ENCODE measurements around the gene C1QTNF5. TPM values are rescaled to one million over a fixed set of nuclear protein-coding genes. Genes with fewer than 3 reads are reported as not detected.

Gene C1QTNF5
- total and polyA plus RNA-seq, 3 experiments from 2014 or later = not detected

DNA sequence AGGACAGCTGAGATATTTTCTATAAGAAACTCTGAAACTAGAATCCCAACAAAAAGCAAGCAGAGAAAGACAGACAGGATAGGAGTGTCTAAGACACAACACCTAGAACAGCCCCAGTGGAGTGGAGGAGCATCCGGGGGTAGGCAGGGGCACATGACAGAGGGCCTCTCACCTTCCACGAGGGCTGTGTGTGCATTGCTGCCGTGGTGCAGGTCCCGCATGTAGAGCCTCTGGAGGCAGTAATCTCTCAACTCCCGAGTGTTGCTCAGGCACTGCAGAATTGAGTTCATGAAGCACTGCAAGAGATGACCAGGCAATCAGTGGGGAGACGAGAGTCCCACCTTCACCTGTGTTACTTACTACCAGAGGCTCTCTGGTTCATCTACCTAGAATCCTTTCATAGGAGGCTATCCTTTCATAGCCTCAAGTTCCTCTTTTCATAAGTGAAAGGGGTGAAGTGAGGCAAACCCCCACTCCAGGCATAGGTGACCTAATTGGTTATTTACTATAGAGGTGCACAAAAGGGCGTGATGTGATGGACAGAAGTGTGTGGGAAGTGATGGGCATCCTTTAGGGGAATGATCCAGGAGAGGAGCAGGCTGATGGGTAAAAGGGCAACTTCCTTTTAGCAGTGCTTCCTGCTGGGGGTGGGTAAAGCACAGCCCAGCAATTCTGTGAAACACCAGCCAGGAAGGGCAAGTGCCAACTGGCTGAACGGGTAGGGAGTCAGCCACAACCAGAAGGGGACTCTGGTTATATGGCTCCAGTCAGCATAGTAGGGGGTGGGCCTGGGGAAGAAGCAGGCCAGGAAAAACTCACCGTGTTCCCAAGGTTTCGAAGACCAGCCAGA is 18.9 kb upstream of the C1QTNF5 start:
- Mint-ChIP-seq H3K4me3 (no peak overlapping the region), H3K9me3 (no peaks in the 10 kb centered on the region), H3K27ac (peak overlapping the region in 2 of 8 donors; percentile 11 to 14), H3K36me3 (no peaks in the 10 kb centered on the region), H3K4me1 (peaks cover 12 to 18% (median 15%) of the 10 kb centered on the region in 3 donors), H3K27me3 (peaks cover 15 to 39% of the 10 kb centered on the region in 2 donors)
- Histone ChIP-seq H3K9me3 (ENCODE audit: low read length) (no peaks in the 10 kb centered on the region), H3K36me3 (ENCODE audit: insufficient read depth, low read length) (no peaks in the 10 kb centered on the region), H3K27me3 (ENCODE audit: insufficient read depth, low read length, poor library complexity, severe bottlenecking) (peaks cover 20% of the 10 kb centered on the region), H3K27ac (ENCODE audit: low read depth, low read length) (no peak overlapping the region), H3K4me3 (ENCODE audit: low read length) (no peak overlapping the region), H3K4me1 (ENCODE audit: insufficient read depth, low read length) (peaks cover 4% of the 10 kb centered on the region)
- ChIA-PET POLR2A (no interaction called here), CTCF (interaction anchor here (4.7 to 5.5 kb wide), 2 partner anchors 15 to 20 kb away, joined by 26 to 145 read pairs; partner anchors contain the start of gene USP2)
- no peak for DNase-seq

DNA sequence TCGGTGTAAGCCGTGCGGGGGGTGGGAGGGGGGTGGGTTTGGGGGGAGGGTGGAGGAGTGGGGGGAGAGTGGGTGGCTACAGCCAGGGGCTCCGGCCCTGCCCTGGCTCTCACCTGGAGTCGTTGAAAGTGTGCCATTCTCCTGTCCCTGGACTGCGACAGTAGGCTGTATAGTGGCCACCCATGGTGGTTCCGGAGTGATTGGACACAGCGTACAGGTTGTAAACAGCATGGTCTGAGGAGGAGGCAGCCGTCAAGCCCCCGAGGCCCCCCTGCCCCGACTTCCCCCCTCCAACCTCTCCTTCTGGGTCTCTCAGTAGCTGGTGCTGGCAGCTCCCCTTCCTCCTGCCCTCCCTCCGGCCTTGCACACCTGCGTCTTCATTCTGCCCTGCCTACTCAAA is 16.4 kb upstream of the C1QTNF5 start:
- H3K4me1 Mint-ChIP-seq = peaks cover 6 to 9% (median 8%) of the 10 kb centered on the region in 3 donors

DNA sequence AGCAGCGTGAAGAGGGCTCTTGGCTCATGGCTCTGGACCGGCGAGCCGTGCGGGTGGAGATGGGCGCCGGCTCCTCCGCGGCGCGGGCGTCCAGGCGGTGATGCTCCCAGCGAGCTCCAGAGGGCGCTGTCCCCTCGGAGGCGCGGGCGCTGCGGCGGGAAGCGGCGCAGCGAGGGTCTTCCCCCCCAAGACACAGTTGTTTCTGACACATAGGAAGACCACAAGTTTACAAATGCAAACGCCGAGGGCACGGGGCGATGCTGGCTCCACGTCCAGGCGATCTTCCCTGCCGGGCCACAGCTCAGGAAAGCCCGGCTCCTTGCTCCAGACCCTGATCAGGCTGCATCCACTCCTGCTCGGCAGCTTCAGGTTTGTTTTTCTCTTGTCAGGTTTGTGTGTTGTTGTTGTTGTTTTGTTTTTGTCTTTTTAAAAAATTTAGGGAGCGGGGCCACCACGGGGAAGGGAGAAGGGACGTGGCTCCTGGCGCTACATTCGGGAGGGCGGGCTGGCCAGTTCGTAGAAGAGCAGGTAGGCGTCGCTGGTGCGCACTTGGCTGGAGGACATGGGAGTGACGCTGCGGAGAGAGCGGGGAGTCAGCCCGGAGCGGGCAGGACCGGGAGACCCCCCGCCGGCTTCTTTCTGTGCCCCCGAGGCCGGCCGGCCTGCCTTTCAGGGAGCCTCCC is 15.8 kb upstream of the C1QTNF5 start:
- Mint-ChIP-seq H3K27me3 (peaks cover 15 to 40% of the 10 kb centered on the region in 2 donors), H3K4me1 (peaks cover 6 to 9% (median 8%) of the 10 kb centered on the region in 3 donors), H3K27ac (peak overlapping the region in 7 of 8 donors; percentile 43 to 95 (median 74)), H3K4me3 (peak overlapping the region; percentile 82 to 95 (median 88)), H3K9me3 (no peaks in the 10 kb centered on the region), H3K36me3 (no peaks in the 10 kb centered on the region)
- Histone ChIP-seq H3K9me3 (ENCODE audit: low read length) (no peaks in the 10 kb centered on the region), H3K36me3 (ENCODE audit: insufficient read depth, low read length) (no peaks in the 10 kb centered on the region), H3K4me3 (ENCODE audit: low read length) (peak overlapping the region; percentile 80), H3K4me1 (ENCODE audit: insufficient read depth, low read length) (no peaks in the 10 kb centered on the region), H3K27me3 (ENCODE audit: insufficient read depth, low read length, poor library complexity, severe bottlenecking) (no peaks in the 10 kb centered on the region), H3K27ac (ENCODE audit: low read depth, low read length) (peak overlapping the region; percentile 62)
- peak; percentile 61 to 81 (median 67) for DNase-seq
- POLR2A ChIA-PET = interaction anchor here (1.2 to 1.6 kb wide), 3 partner anchors 18 to 118 kb away, joined by 3 to 5 read pairs (median 4); partner anchors contain the start of gene USP2
- CTCF ChIA-PET = interaction anchor here (0.6 to 4.7 kb wide), 21 partner anchors 8 to 373 kb away, joined by 3 to 145 read pairs (median 6); partner anchors contain the start of genes CBL, MFRP, NECTIN1 and USP2

More for the DNA sequence above, 16.4 kb upstream of the C1QTNF5 start:
- Mint-ChIP-seq H3K4me3 (peak overlapping the region in 6 of 7 donors; percentile 11 to 85 (median 64)), H3K27ac (peak overlapping the region in 3 of 8 donors; percentile 9 to 39 (median 12)), H3K9me3 (no peaks in the 10 kb centered on the region), H3K27me3 (peaks cover 12 to 35% of the 10 kb centered on the region in 2 donors), H3K36me3 (no peaks in the 10 kb centered on the region)
- no peaks in the 10 kb centered on the region for H3K27me3 ChIP-seq (ENCODE audit: insufficient read depth, low read length, poor library complexity, severe bottlenecking)
- no peaks in the 10 kb centered on the region for H3K9me3 ChIP-seq (ENCODE audit: low read length)
- H3K27ac ChIP-seq (ENCODE audit: low read depth, low read length) = no peak overlapping the region
- CTCF ChIA-PET = interaction anchor here (1.2 to 4.7 kb wide), 11 partner anchors 8 to 119 kb away, joined by 6 to 145 read pairs (median 13); partner anchors contain the start of genes MFRP and USP2
- DNase-seq = no peak
- no peak overlapping the region for H3K4me3 ChIP-seq (ENCODE audit: low read length)
- no peaks in the 10 kb centered on the region for H3K36me3 ChIP-seq (ENCODE audit: insufficient read depth, low read length)
- POLR2A ChIA-PET = interaction anchor here (0.6 to 1.6 kb wide), 3 partner anchors 23 to 118 kb away, joined by 4 to 5 read pairs (median 4); partner anchors contain the start of gene USP2
- H3K4me1 ChIP-seq (ENCODE audit: insufficient read depth, low read length) = no peaks in the 10 kb centered on the region

DNA sequence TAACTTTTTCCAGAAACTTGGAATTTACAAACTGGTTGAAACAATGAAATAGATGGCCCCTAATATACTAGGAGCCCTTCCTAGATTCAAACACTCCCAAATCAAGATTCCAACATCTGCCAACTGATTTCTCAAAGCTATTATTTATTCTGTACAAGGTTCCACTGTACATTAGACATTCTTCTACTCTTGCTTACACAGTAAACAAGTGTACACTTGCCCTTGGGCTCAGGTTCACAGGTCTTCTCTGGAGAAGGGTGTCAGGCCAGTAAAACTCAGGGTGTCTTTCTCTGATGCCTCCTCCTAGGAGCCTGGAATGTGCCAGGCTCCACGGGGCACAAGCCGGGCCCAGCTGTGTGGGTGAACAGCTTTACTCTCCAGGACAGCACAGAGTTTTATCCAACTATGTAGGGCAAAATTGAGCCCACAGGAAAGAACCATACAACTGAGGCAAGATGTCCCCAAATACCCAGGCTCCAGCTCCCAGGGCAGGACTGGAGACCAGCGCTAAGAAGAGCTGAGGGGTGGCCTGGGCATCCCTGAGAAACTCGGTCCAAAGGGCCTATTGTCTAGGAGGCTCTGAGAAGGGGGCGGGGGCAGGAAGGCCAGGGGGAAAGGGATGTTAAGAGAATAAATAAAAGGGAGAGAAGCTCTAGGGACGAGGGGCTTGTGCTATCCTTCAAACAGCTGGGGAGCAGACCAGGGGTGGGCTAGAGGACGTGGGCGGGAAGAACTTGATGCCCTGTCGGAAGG is 14.6 kb upstream of the C1QTNF5 start:
- H3K27me3 Mint-ChIP-seq = peaks cover 17 to 42% of the 10 kb centered on the region in 2 donors

DNA sequence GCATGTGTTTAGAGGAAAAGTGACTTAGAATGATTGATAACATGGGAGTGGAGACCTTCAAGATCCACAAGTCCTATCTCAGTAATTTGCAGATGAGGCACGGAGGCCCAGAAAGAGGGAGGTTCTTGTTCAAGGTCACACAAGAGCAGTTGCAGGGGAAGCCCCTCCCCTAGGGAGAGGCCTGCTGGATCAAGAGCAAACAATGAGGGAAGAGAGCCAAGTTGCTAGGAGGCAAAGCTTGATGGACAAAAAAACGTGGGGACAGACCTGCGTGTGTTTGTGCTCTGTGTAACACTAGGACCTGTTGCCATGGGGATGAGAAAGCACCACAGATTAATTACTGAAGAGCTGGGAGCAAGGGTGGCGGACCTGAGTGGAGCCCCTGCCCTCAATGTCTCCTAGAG is 12.2 kb upstream of the C1QTNF5 start:
- Histone ChIP-seq H3K27me3 (ENCODE audit: insufficient read depth, low read length, poor library complexity, severe bottlenecking) (no peaks in the 10 kb centered on the region), H3K36me3 (ENCODE audit: insufficient read depth, low read length) (no peaks in the 10 kb centered on the region), H3K27ac (ENCODE audit: low read depth, low read length) (no peak overlapping the region), H3K4me1 (ENCODE audit: insufficient read depth, low read length) (no peaks in the 10 kb centered on the region), H3K9me3 (ENCODE audit: low read length) (no peaks in the 10 kb centered on the region), H3K4me3 (ENCODE audit: low read length) (no peak overlapping the region)
- CTCF ChIA-PET = interaction anchor here (1.1 to 2.1 kb wide), 4 partner anchors 14 to 29 kb away, joined by 3 to 6 read pairs (median 4); partner anchors contain the start of gene USP2
- POLR2A ChIA-PET = no interaction called here
- Mint-ChIP-seq H3K9me3 (no peaks in the 10 kb centered on the region), H3K27me3 (peaks cover 19 to 42% of the 10 kb centered on the region in 2 donors), H3K27ac (no peak overlapping the region), H3K4me1 (peaks cover 11 to 16% (median 13%) of the 10 kb centered on the region in 3 donors), H3K4me3 (peak overlapping the region in 1 of 7 donors; percentile 36), H3K36me3 (no peaks in the 10 kb centered on the region)
- DNase-seq = no peak

More for the DNA sequence above, 14.6 kb upstream of the C1QTNF5 start:
- Histone ChIP-seq H3K4me3 (ENCODE audit: low read length) (no peak overlapping the region), H3K9me3 (ENCODE audit: low read length) (no peaks in the 10 kb centered on the region), H3K27ac (ENCODE audit: low read depth, low read length) (no peak overlapping the region), H3K27me3 (ENCODE audit: insufficient read depth, low read length, poor library complexity, severe bottlenecking) (no peaks in the 10 kb centered on the region), H3K36me3 (ENCODE audit: insufficient read depth, low read length) (no peaks in the 10 kb centered on the region), H3K4me1 (ENCODE audit: insufficient read depth, low read length) (no peaks in the 10 kb centered on the region)
- H3K4me3 Mint-ChIP-seq = peak overlapping the region in 6 of 7 donors; percentile 17 to 94 (median 59)
- peaks cover 7 to 11% (median 11%) of the 10 kb centered on the region in 3 donors for H3K4me1 Mint-ChIP-seq
- CTCF ChIA-PET = interaction anchor here (0.8 to 4.7 kb wide), 12 partner anchors 9 to 374 kb away, joined by 3 to 145 read pairs (median 12); partner anchors contain the start of genes NECTIN1 and USP2
- POLR2A ChIA-PET = interaction anchor here (1.3 kb wide), 1 partner anchor 17 kb away, joined by 3 read pairs; no protein-coding TSS in a partner anchor
- no peaks in the 10 kb centered on the region for H3K36me3 Mint-ChIP-seq
- DNase-seq = no peak
- no peaks in the 10 kb centered on the region for H3K9me3 Mint-ChIP-seq
- no peak overlapping the region for H3K27ac Mint-ChIP-seq

DNA sequence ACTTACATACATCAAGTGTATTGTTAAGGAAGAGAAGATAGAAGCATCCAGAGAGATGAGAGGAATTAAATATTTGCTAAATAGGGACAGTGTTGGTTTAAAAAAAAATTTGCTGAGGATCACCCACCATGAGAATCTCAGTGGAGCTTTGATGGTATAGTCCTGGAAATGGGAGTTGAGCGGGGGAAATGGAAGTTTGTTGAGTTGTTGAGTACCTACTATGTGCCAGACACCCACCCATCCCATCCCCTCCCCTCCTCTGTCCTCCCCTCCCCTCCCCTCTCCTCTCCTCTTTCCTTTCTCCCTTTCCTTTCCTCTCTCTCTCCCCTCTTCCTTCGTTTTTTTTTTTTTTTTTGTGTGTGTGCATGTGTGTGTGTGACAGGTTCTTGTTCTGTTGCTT is 10.5 kb upstream of the C1QTNF5 start:
- H3K27me3 Mint-ChIP-seq = peaks cover 19 to 49% of the 10 kb centered on the region in 2 donors
- H3K4me3 Mint-ChIP-seq = no peak overlapping the region
- no peaks in the 10 kb centered on the region for H3K4me1 ChIP-seq (ENCODE audit: insufficient read depth, low read length)
- DNase-seq = no peak
- POLR2A ChIA-PET = interaction anchor here (1.1 kb wide), 1 partner anchor 30 kb away, joined by 3 read pairs; no protein-coding TSS in a partner anchor
- no peak overlapping the region for H3K4me3 ChIP-seq (ENCODE audit: low read length)
- H3K27ac Mint-ChIP-seq = no peak overlapping the region
- H3K4me1 Mint-ChIP-seq = peaks cover 7 to 10% (median 7%) of the 10 kb centered on the region in 3 donors
- no peak overlapping the region for H3K27ac ChIP-seq (ENCODE audit: low read depth, low read length)
- CTCF ChIA-PET = interaction anchor here (1.3 kb wide), 1 partner anchor 13 kb away, joined by 4 read pairs; no protein-coding TSS in a partner anchor
- no peaks in the 10 kb centered on the region for H3K27me3 ChIP-seq (ENCODE audit: insufficient read depth, low read length, poor library complexity, severe bottlenecking)
- no peaks in the 10 kb centered on the region for H3K9me3 ChIP-seq (ENCODE audit: low read length)
- no peaks in the 10 kb centered on the region for H3K36me3 Mint-ChIP-seq
- no peaks in the 10 kb centered on the region for H3K36me3 ChIP-seq (ENCODE audit: insufficient read depth, low read length)
- no peaks in the 10 kb centered on the region for H3K9me3 Mint-ChIP-seq

DNA sequence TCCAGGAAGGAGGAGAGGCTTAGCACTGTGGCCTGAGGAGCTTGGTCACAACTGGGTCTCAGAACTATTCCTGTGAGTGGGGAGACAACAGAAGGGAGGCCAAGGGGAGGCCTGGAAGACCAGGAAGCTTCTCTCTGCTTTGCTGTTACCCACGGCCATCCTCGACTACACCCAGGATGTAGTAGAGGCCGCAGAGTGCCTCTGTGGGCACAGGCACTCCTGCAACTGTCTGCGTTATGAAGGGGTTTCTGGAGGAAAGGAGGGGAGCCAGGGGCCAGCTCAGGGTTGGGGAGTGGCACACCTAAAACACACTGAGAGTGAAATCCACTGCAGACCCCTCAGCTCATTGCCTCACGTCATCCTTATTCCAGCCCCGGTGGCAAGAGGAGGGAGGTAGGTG is 9.6 kb upstream of the C1QTNF5 start:
- Mint-ChIP-seq H3K27ac (peak overlapping the region in 3 of 8 donors; percentile 52 to 79 (median 59)), H3K4me3 (no peak overlapping the region), H3K36me3 (no peaks in the 10 kb centered on the region), H3K9me3 (no peaks in the 10 kb centered on the region), H3K27me3 (peaks cover 19 to 45% of the 10 kb centered on the region in 2 donors), H3K4me1 (peaks cover 5 to 7% (median 5%) of the 10 kb centered on the region in 3 donors)
- CTCF ChIA-PET = no interaction called here
- POLR2A ChIA-PET = interaction anchor here (1.1 kb wide), 1 partner anchor 29 kb away, joined by 3 read pairs; no protein-coding TSS in a partner anchor
- no peaks in the 10 kb centered on the region for H3K27me3 ChIP-seq (ENCODE audit: insufficient read depth, low read length, poor library complexity, severe bottlenecking)
- H3K4me3 ChIP-seq (ENCODE audit: low read length) = no peak overlapping the region
- H3K9me3 ChIP-seq (ENCODE audit: low read length) = no peaks in the 10 kb centered on the region
- no peak for DNase-seq
- no peaks in the 10 kb centered on the region for H3K36me3 ChIP-seq (ENCODE audit: insufficient read depth, low read length)
- no peak overlapping the region for H3K27ac ChIP-seq (ENCODE audit: low read depth, low read length)
- no peaks in the 10 kb centered on the region for H3K4me1 ChIP-seq (ENCODE audit: insufficient read depth, low read length)

All from CD8-positive, alpha-beta memory T cell (primary cell).